Body of pancreas (tissue), 4 donors: ENCODE measurements around the gene FNIP1. TPM values are rescaled to one million over a fixed set of nuclear protein-coding genes. Genes with fewer than 3 reads are reported as not detected.

ENCODE experiments used
- ATAC-seq: fragments of 150-250 bp; one replicate; pipeline ENCODE4 v1.9.1; 2016
- DNase-seq, 4 donors: peaks; one replicate each; pipeline ENCODE4 v3.0.0-alpha.2; 2019
- H3K27ac ChIP-seq, 4 donors: fragments of 200-600 bp; sonication (generic); 1 replicate in 3 of 4; 2 replicates in 1 of 4; pipeline versions ENCODE4 v1.5.1 to v1.6.1; 2016 to 2019; ENCODE audit warnings: mild to moderate bottlenecking in 1 of 4, mixed read lengths in 1 of 4, moderate library complexity in 1 of 4
- H3K27me3 ChIP-seq, 2 donors: fragments of 200-600 bp; sonication (generic); one replicate each; pipeline ENCODE4 v1.6.0; 2016; ENCODE audit warnings: mild to moderate bottlenecking in 1 of 2
- H3K36me3 ChIP-seq, 2 donors: fragments of 200-600 bp; sonication (generic); replicated peaks in 1 of 2; 2 replicates each; pipeline ENCODE4 v1.5.1; 2016; ENCODE audit warnings: low read depth in 2 of 2; ENCODE audit not compliant: insufficient read depth in 1 of 2
- H3K4me1 ChIP-seq: fragments of 200-600 bp; sonication (generic); one replicate; pipeline ENCODE4 v1.6.0; 2016
- H3K4me3 ChIP-seq, 2 donors: fragments of 200-600 bp; sonication (generic); 1 replicate in 1 of 2; 2 replicates in 1 of 2; pipeline ENCODE4 v1.5.1; 2016 to 2019
- H3K9me3 ChIP-seq, 3 donors: fragments of 200-600 bp; sonication (generic); 1 replicate in 2 of 3; 2 replicates in 1 of 3; pipeline ENCODE4 v1.5.1; 2016
- CTCF ChIP-seq, 7 experiments: fragments of 450-650 bp in 4 of 7; fragments of 200-600 bp in 3 of 7; sonication (generic) in 3 of 7; IDR thresholded peaks; one replicate each; pipeline ENCODE4 v1.5.1; 2016 to 2019; ENCODE audit warnings: antibody characterized with exemption in 7 of 7
- POLR2A ChIP-seq, 3 donors: fragments of 450-650 bp; IDR thresholded peaks; one replicate each; pipeline ENCODE4 v1.6.1; 2016; ENCODE audit warnings: antibody characterized with exemption in 3 of 3, mild to moderate bottlenecking in 2 of 3
- WGBS, 2 donors: methylation state at CpG; one replicate each; pipeline ENCODE4 v1.1.5; 2017; 5-methylcytosine and 5-hydroxymethylcytosine counted together
- intact Hi-C: fragments of 100-400 bp; cut with DNase I; formaldehyde crosslinking; loops from one replicate; pipeline ENCODE4 v1.15.1; 2023
- total RNA-seq, 2 donors: library from RNA; depleted of rRNA; stranded (reverse); fragments of >200 nt; gene quantifications; one replicate each; pipeline ENCODE4 v1.1.0, GENCODE V29; 2016

Gene FNIP1
- total RNA-seq, 2 donors from 2014 or later, result 20.5 to 35.9 TPM

GRCh38 chr5:131771692-131772091 lies 25.1 kb downstream of the FNIP1 start:
- H3K4me1 ChIP-seq, result peaks cover 60% of the 10 kb centered on the region
- ATAC-seq (no peak), DNase-seq (no peak)
- no peaks in the 10 kb centered on the region for H3K9me3 ChIP-seq
- no peaks in the 10 kb centered on the region for H3K36me3 ChIP-seq
- WGBS, 2 donors, result 81 to 89% methylated on average over 4 of the region's 4 CpGs
- no peaks in the 10 kb centered on the region for H3K27me3 ChIP-seq
- H3K27ac ChIP-seq, result no peak overlapping the region
- intact Hi-C loops, result no loop called here
- H3K4me3 ChIP-seq, result no peak overlapping the region
- TF ChIP-seq CTCF (IDR thresholded peaks at IDR 0.05) (no peak), POLR2A (IDR thresholded peaks at IDR 0.05) (no peak)

DNA sequence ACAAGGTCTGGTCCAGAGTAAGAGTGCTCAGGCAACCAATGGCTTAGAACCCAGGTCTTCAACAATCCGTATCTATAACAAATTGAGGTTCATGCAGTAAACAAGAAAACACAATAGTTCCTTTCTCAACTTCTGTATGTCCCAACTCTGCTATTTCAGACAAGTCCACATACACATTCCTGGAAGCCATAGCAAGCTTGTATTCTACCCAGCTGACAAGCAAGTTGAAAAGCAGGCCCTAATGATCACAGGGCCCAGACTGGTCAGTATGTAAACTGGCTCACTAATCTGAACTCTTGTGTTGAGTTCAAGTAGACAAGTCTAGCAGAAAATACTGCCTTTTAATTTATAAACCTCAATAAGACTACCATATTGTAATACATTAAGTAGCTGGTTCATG lies 26.9 kb downstream of the FNIP1 start:
- intact Hi-C loops, result no loop called here
- H3K9me3 ChIP-seq, result no peaks in the 10 kb centered on the region
- peaks cover 57% of the 10 kb centered on the region for H3K4me1 ChIP-seq
- ATAC-seq, result no peak
- 82 to 91% methylated on average over 1 of the region's 1 CpG for WGBS, 2 donors
- H3K4me3 ChIP-seq, result no peak overlapping the region
- no peaks in the 10 kb centered on the region for H3K27me3 ChIP-seq
- DNase-seq, result no peak
- no peak for TF ChIP-seq POLR2A (IDR thresholded peaks at IDR 0.05)
- no peak for TF ChIP-seq CTCF (IDR thresholded peaks at IDR 0.05)
- H3K27ac ChIP-seq, result no peak overlapping the region
- no peaks in the 10 kb centered on the region for H3K36me3 ChIP-seq

DNA sequence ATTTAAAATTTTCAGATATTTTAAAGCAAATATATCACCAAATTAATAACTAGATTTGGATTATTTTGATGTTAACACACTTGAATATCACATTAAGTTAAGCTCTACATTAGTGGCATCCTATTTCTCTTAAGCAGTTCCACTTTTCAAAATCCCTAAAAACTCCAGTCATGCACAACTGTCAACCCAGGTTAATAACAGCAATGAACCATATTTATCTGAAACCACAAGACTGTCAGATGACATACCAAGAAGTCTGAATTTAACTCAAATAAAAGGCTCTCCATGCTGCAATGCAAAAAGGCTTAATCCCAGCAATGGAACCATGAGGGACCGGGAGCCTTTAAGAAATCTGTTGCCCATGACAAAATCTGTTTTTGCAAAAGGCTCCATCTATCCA lies 27.5 kb downstream of the FNIP1 start:
- H3K4me3 ChIP-seq, result no peak overlapping the region
- TF ChIP-seq POLR2A (IDR thresholded peaks at IDR 0.05) (no peak), CTCF (IDR thresholded peaks at IDR 0.05) (no peak)
- 86 to 91% methylated on average over 1 of the region's 1 CpG for WGBS, 2 donors
- H3K4me1 ChIP-seq, result peaks cover 51% of the 10 kb centered on the region
- intact Hi-C loops, result no loop called here
- no peak overlapping the region for H3K27ac ChIP-seq
- ATAC-seq (no peak), DNase-seq (no peak)
- no peaks in the 10 kb centered on the region for H3K27me3 ChIP-seq
- H3K36me3 ChIP-seq, result no peaks in the 10 kb centered on the region
- no peaks in the 10 kb centered on the region for H3K9me3 ChIP-seq

DNA sequence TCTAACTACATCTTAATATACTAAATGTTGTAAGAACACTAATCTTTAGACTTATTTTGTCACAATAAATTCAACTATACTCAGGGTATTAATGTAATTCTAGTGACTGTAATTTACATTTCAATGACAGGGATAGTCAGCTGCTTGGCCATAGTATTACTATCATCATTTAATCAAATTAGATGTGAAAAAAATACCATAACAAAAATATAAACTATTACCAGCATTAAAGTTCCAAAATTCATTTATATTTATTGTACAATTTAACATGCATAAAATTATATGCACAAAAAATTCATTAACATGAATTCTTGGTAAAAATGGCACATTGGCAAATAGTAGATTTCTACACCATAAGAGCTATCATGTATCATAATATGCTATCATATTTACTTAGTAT lies 28.9 kb downstream of the FNIP1 start:
- Histone ChIP-seq H3K36me3 (no peaks in the 10 kb centered on the region), H3K4me1 (peaks cover 36% of the 10 kb centered on the region), H3K27ac (no peak overlapping the region), H3K4me3 (no peak overlapping the region), H3K27me3 (no peaks in the 10 kb centered on the region), H3K9me3 (no peaks in the 10 kb centered on the region)
- intact Hi-C loops, result no loop called here
- no peak for ATAC-seq
- DNase-seq, result no peak
- TF ChIP-seq POLR2A (IDR thresholded peaks at IDR 0.05) (no peak), CTCF (IDR thresholded peaks at IDR 0.05) (no peak)

DNA sequence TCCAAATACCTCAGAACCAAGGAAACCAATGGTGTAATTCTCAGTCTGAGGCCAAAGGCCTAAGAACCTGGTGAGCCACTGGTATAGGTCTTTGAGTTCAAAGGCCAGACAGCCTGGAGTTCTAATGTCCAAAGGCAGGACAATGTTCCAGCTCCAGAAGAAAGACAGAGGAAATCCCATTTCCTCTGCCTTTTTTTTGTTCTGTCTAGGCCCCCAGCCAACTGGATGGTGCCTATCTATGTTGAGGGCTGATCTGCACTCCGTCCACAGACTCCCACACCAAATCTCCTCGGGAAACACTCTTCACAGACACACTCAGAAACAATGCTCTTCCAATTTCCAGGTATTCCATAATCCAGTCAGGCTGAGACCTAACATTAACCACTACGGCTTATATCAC lies 30.1 kb downstream of the FNIP1 start:
- DNase-seq (no peak), ATAC-seq (no peak)
- no peak for TF ChIP-seq CTCF (IDR thresholded peaks at IDR 0.05)
- TF ChIP-seq POLR2A (IDR thresholded peaks at IDR 0.05), result no peak
- intact Hi-C loops, result no loop called here
- Histone ChIP-seq H3K27ac (no peak overlapping the region), H3K4me3 (no peak overlapping the region), H3K9me3 (no peaks in the 10 kb centered on the region), H3K27me3 (no peaks in the 10 kb centered on the region), H3K36me3 (no peaks in the 10 kb centered on the region), H3K4me1 (peaks cover 27% of the 10 kb centered on the region)
- 56 to 57% methylated on average over 3 of the region's 3 CpGs for WGBS, 2 donors
